DMS114 treated with DMSO at 0.1 percent for 48 hours (cell line): ENCODE results near the gene SLC44A4.
A peak's percentile ranks its signal among the peaks of the same experiment; 100 is the strongest.
"Not testable (repeated sequence)": the region's sequence is repeated elsewhere in the genome, so short reads cannot be mapped to it uniquely, and the experiment has no call there.

Source experiments
- DNase-seq: peaks from one replicate; lab custom pipeline; 2025; ENCODE audit not compliant: unreplicated experiment; lab: John Stamatoyannopoulos, UW

The SLC44A4 gene

DNA sequence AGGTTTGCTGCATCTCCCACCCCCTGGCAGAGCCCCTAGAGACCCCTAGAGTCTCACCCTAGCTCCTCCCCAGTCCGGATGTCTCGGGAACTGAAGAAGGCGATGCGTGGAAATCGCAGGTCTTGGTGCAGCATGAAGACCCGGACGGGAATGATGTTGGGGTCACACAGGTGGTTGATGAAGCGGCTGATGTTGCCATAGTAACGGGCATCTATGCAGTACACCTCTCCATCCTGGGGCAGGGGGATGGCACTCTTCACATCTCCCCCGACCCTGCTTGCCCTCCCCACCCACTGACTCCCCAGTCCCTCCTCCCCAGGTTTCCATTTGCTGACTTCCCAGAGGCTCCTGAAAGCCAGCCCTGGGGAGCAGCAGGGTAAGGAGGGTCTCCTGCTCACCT is 1.8 kb upstream of the SLC44A4 start:
- DNase-seq, result no peak

DNA sequence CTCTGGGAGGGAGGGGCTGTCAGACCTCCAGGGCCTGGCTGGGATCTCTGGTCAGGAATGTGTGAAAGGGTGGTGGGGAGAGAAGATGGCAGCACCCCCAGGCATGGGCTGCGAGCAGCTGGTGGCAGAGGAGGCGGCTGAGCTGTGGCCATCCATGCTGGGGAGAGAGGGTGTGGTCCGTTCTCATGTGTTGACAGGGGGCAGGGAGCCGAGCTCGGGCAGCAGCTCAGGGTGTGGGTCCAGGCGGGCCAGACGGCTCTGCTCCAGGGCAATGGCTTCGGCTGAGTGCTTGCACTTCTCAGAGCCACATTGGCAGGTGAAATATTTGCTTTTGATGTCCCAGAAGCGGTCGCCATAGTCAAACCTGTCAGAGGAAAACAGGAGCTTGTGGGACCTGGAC is 1.1 kb upstream of the SLC44A4 start:
- DNase-seq, result no peak

- DNase-seq, result no peak
Measured at GRCh38 chr6:31879143-31879542, 346 bp upstream of the SLC44A4 start.

- no peak for DNase-seq
Measured at GRCh38 chr6:31878222-31878621, 575 bp downstream of the SLC44A4 start.

- no peak for DNase-seq
Measured at GRCh38 chr6:31877651-31878161, 1.1 kb downstream of the SLC44A4 start.

GRCh38 chr6:31877125-31877650 is 1.6 kb downstream of the SLC44A4 start:
- DNase-seq, result no peak

- no peak for DNase-seq
Measured at GRCh38 chr6:31876357-31876756, 2.4 kb downstream of the SLC44A4 start.

GRCh38 chr6:31875877-31876276 is 2.9 kb downstream of the SLC44A4 start:
- no peak for DNase-seq

DNA sequence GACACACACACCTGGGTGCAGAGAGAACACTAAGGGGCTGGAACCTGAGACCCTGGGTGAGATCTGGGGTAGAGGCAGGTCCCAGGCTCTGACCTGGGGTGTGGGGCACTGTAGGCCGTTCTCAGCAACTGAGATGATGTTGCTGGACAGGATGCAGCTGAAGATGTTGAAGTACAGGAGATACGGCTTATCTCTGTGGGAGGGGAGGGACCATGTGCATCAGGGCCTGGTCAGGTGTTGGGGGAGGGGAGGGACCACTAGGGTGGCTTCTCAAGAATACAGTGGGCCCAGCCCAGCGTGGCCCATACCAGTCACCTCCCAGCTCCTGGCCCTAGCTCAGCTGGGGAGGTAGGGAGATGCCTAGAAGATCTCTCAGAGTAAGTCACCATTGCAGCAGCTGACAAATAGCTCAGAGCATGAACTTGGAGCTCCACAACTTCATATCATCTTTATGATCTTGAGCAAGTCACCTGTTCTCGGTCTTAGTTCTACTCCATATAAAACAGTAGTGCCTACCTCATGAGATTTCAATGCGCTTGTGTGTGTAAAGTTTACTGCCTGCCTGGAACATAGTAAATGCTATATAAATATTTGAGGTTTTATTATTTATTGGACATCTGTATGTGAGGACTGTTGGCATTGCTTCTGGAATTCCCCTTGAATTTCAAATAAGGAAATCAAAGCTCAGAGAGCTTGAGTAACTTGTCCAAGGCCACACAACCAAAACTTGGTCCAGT is 3.8 kb downstream of the SLC44A4 start:
- no peak for DNase-seq

GRCh38 chr6:31874084-31874670 is 4.6 kb downstream of the SLC44A4 start:
- DNase-seq, result no peak

DNA sequence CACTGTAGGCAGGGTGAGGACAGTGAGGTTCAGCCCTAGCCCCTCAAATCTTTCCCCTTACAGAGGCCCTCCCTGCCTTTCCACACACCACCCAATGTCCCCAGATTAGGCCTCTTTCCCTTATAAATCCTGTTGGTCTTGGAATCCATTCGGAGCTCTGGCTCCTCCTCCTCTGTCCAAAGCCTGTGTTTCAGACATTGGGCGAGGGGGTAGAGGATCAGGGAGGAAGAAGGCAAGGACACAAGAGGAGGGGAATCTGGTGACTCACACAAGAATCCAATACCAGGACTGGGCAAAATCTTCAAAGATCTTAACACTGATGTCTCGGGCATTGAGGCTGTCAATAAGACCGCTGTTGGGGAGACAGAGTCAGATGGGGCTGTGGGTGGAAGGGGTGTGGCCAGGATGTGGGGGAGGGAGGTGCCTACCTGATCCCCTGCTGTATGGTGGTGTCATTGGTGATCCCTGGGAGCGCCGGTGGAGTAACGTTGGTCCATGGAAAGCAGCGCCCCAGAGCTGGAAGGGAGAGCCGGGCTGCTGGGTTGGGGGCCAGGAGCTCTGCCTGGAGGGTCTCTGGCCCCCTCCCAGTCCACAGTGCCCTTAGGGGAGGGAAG is 7.6 kb downstream of the SLC44A4 start:
- no peak for DNase-seq

DNA sequence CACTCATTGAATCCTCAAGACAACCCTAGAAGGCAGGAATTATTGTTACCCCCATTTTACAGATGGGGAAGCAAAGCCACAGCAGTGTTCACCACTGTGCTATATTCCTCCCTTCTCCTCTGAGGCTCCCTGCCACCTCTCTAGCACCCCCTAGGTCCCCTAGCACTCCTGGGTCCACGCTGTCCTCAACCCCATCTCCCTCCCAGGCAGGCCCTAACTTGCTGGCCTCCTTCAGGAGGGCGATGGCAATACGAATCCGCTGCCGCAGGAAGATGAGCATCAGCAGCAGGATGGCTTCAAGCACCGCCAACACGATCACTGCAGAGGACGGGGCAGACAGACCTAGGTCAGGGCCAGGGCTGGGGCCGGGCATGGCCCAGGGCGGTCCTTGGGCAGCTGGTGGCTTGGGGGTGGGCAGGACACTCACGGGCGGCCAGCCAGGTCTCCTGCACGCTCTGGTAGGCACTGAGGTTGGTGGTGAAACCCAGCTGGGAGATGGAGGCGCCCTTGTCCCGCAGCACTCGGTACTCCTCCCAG is 8.3 kb downstream of the SLC44A4 start:
- no peak for DNase-seq

DNA sequence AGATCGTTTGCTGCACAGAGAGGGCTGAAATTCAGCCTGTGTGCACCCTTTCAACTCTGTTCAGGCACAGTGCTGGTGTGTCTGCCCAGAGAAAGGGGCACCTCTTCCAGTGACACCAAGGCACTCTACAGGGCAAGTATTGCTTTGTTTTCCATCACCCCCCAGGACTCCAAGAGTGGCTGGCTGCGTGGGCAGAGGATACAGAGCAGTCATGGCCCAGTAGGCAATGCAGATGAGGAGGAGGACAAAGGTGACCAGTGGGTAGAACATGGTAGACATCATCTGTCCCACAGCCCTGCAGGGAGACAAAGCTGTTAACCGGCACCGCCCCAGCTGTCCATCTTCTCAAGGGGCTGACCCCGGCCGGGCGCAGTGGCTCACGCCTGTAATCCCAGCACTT is 9.5 kb downstream of the SLC44A4 start:
- DNase-seq, result no peak

- not testable (repeated sequence) for DNase-seq
Measured at GRCh38 chr6:31868658-31868971, 10.2 kb downstream of the SLC44A4 start.

- no peak for DNase-seq
Measured at GRCh38 chr6:31865205-31866118, 13.3 kb downstream of the SLC44A4 start.

DNA sequence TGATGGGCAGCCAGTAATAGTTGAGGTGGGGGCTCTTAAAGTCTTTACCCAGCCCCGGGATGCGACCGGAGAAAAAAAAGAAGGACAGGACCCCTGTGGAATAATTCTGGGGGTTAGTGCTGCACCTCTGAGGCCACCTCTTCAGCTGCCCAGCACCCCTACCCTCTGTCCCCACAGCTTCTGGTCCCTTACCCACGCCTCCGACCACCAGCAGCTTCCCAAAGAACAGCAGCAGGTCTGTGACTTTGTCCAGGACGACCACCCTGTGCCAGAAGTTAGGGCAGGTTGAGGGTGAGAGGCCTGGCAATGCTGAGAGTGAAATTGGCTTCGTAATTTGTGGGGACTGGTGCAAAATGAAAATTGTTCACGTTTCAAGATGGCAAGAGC is 14.0 kb downstream of the SLC44A4 start:
- no peak for DNase-seq

DNA sequence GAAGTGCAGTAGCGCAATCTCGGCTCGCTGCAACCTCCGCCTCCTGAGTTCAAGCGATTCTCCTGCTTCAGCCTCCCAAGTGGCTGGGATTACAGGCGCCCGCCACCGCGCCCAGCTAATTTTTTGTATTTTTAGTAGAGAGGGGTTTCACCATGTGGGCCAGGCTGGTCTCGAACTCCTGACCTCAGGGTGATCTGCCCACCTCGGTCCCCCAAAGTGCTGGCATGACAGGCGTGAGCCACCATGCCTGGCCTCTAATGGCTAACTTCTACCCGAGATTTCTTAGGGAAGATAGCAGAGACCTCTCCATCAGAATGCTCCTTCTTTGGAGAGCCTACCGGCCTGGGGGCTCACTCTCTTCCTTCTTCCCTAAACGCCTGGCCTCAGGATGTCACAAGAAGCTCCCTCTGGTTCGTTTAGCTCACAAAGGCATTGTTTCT is 14.7 kb downstream of the SLC44A4 start:
- DNase-seq, result not testable (repeated sequence)

- DNase-seq, result peak; percentile 100
Measured at GRCh38 chr6:31862344-31863235, 16.2 kb downstream of the SLC44A4 start, which contains the start of gene NEU1. Gene NEU1 (minus strand): TSS chr6:31862821. CDS start chr6:31862776, 45 bp downstream.

DNA sequence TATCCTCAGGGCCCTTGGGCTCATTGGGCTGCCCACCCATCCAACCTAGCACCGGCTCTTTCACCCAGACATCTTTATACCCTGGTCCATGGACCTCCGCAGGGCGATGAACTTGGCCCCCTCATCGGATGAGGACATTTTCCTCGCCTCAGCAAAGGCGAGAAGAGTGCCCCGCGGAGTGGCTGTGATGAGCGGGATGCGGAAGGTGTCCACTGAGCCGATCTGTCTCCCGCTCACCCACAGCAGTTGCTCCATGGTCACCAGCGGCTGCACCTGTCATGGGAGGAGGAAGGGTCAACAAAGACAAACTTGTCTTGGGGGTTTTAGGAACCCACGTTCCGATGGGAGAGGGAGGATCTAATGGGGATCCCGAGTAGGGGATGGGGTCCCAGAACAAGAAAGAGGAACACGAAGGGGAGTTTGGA is 16.9 kb downstream of the SLC44A4 start:
- no peak for DNase-seq

- DNase-seq, result no peak
Measured at GRCh38 chr6:31861150-31861549, 17.6 kb downstream of the SLC44A4 start.
